Tibial nerve (tissue), 3 donors: ENCODE measurements around the gene EP300.

Experiments
- CTCF ChIP-seq, 5 experiments: fragments of 200-600 bp in 3 of 5; fragments of 450-650 bp in 2 of 5; sonication (generic) in 3 of 5; IDR thresholded peaks; one replicate each; pipeline ENCODE4 v1.5.1; 2016 to 2019; ENCODE audit warnings: antibody characterized with exemption in 5 of 5, mild to moderate bottlenecking in 3 of 5, moderate library complexity in 2 of 5
- POLR2A ChIP-seq, 2 donors: fragments of 450-650 bp; IDR thresholded peaks; one replicate each; pipeline ENCODE4 v1.6.1; 2017; ENCODE audit warnings: antibody characterized with exemption in 2 of 2, mild to moderate bottlenecking in 2 of 2, moderate library complexity in 2 of 2

DNA sequence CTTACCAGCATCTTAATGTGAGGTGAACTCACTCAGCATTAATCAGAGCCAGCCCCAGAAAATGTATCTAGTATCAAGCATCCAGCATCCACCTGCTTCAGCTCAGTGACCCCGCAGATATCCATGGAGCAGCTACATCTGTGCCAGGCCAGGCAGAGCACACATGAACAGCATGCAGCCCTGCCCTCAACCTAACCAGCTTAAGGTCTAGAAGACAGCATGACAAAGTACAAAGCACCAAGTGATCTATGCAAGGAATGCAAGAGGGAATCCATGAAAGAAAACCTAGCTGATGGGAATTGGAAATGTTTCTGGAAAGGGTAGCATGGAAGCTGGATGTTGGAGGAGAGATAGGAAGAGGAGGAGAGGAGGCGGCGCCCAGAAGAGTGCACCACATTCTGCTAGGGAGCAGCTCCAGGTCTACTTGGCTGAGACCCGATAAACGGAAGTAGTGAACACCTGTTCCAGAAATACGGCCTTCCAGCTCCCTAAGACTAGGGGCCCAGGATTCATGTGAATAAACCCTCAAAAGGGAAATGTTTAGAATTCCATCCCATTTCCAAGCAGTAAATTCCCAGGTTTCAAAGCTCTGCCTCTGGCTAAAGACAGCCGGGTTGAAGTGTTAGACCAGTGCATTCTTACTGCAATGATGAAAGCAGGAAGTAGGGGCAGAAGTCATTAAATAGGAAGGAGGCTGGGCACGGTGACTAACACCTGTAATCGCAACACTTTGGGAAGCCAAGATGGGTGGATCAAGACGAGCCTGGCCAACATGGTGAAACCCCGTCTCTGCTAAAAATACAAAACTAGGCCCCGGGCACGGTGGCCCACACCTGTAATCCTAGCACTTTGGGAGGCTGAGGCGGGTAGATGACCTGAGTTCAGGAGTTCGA, 89.2 kb downstream of the EP300 start:
- TF ChIP-seq POLR2A (IDR thresholded peaks at IDR 0.05) = no peak
- TF ChIP-seq CTCF (IDR thresholded peaks at IDR 0.05) = no peak
